ENCODE data around the gene EVPLL.

Gene EVPLL

DNA sequence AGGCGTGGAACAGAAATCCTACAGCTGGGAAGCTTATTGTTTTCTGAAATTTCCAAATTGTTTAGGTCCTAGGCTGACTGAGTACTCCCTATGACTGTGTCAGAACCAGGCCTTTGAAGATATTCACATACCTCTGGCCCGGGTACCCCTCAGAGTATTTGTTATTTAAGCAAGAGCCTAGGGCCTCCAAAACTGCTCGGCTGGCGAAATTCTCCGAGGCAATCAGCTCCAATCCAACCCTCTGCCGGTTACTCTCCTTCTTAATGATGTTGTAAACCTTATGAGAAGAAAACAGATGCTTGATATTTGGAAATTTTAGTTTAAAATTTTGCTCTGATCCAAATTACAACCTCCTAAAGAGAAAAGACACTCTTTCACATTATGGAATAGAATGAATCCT, 24.0 kb upstream of the EVPLL start:
- TF ChIP-seq, protein P1, sequence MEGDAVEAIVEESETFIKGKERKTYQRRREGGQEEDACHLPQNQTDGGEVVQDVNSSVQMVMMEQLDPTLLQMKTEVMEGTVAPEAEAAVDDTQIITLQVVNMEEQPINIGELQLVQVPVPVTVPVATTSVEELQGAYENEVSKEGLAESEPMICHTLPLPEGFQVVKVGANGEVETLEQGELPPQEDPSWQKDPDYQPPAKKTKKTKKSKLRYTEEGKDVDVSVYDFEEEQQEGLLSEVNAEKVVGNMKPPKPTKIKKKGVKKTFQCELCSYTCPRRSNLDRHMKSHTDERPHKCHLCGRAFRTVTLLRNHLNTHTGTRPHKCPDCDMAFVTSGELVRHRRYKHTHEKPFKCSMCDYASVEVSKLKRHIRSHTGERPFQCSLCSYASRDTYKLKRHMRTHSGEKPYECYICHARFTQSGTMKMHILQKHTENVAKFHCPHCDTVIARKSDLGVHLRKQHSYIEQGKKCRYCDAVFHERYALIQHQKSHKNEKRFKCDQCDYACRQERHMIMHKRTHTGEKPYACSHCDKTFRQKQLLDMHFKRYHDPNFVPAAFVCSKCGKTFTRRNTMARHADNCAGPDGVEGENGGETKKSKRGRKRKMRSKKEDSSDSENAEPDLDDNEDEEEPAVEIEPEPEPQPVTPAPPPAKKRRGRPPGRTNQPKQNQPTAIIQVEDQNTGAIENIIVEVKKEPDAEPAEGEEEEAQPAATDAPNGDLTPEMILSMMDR (conservative IDR thresholded peaks at IDR 0.05; ENCODE audit: control insufficient read depth, insufficient read depth, low read depth, low read length): no peak
- no peak for DNase-seq (ENCODE audit: low read depth)

DNA sequence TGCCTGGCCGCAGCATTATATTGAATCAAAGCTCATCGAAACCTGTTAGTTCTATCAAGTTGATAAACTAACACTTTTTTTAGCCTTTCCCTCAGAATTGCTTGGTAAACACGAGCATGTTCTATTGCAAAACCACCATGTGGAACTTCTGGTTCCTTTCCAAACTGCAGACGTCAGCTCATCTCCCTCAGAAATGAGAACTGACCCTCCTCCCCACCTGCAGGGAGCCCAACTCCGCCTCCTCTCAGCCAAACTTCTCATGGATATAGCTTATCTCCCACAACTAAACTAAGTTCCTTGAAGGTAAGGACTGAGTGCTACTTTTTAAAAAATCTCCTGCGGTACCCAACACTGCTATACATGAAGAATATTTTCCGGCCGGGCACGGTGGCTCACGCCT, 21.0 kb upstream of the EVPLL start:
- no peak overlapping the region for H3K4me3 ChIP-seq (ENCODE audit: control insufficient read depth, low read depth, low read length)
- TF ChIP-seq, protein P1 (conservative IDR thresholded peaks at IDR 0.05; ENCODE audit: control insufficient read depth, insufficient read depth, low read depth, low read length): no peak
- DNase-seq (ENCODE audit: low read depth): peak; percentile 93

More for the DNA sequence above, 24.0 kb upstream of the EVPLL start:
- H3K4me3 ChIP-seq (ENCODE audit: control insufficient read depth, low read depth, low read length): no peak overlapping the region

DNA sequence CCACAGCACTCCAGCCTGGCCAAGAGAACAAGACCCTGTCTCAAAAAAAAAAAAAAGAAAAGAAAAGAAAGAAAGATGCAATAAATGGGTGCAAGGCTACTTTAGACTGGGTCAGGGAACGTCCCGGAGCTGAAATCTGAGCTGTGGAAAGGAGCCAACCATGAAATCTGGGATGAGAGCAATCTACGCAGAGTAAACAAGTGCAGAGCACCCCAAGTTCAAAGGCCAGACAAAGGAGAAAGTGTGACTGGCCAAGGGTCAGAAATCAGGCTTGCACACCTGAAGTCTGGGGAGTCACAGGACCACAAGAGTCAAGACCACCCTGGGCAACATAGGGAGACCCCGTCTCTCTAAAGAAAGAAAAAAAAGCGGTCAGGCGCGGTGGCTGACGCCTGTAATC, 17.1 kb upstream of the EVPLL start:
- DNase-seq (ENCODE audit: low read depth): no peak
- no peak overlapping the region for H3K4me3 ChIP-seq (ENCODE audit: control insufficient read depth, low read depth, low read length)
- TF ChIP-seq, protein P1 (conservative IDR thresholded peaks at IDR 0.05; ENCODE audit: control insufficient read depth, insufficient read depth, low read depth, low read length): no peak

DNA sequence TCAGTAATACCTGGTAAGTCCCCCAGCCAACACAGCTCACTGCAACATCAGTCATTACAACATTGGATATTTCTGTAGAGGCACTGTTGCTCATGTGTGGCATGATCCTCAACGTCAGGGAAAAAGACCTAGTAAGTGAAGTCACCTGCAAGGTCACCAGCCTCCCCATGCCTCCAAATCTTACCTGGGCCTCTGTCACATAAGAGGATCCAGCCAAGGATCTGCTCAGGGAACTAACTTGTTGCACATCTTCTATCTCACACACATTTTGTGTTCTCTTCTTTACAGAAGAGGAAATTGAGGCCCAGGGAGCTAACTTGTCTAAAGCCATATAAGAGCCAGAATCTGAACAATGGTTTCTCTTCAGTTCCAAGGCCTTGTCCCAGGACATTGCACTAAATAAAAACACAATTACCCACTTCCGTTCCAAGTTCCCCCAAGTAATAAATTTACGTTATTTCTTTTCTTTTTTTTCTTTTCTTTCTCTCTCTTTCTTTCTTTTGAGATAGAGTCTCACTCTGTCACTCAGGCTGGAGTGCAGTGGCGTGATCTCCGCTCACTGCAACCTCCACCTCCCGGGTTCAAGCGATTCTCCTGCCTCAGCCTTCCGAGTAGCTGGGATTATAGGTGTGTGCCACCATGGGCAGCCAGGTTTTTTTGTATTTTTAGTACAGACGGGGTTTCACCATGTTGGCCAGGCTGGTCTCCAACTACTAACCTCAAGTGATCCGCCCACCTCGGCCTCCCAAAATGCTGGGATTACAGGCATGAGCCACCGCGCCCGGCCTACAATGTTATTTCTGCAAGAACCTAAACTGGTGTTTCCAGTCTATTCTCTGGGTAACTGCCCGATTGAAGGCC, 15.5 kb upstream of the EVPLL start:
- TF ChIP-seq, protein P1 (conservative IDR thresholded peaks at IDR 0.05; ENCODE audit: control insufficient read depth, insufficient read depth, low read depth, low read length): no peak
- DNase-seq (ENCODE audit: low read depth): no peak
- H3K4me3 ChIP-seq (ENCODE audit: control insufficient read depth, low read depth, low read length): peak overlapping the region; percentile 75

DNA sequence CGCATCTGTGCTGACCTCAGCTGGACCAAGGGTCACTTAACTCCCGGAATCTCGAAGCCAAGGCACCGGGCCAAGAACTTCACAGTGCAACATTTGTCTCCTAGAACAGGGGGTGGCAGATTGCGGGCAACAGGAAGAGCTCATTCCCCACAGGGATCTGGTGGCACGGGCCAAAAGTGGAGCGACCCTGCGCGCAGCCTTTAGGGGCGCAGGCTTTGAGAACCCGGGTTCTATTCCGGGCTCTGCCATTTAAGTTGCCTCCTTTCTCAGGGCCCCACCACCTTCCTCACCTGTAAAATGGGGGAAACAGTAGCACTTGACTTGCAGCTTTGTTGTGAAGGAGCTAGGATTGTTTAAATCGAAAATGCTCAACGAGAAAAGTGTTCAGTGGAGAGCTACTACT, 14.9 kb upstream of the EVPLL start:
- peak; percentile 58 for DNase-seq (ENCODE audit: low read depth)
- TF ChIP-seq, protein P1 (conservative IDR thresholded peaks at IDR 0.05; ENCODE audit: control insufficient read depth, insufficient read depth, low read depth, low read length): no peak
- H3K4me3 ChIP-seq (ENCODE audit: control insufficient read depth, low read depth, low read length): peak overlapping the region; percentile 75

DNA sequence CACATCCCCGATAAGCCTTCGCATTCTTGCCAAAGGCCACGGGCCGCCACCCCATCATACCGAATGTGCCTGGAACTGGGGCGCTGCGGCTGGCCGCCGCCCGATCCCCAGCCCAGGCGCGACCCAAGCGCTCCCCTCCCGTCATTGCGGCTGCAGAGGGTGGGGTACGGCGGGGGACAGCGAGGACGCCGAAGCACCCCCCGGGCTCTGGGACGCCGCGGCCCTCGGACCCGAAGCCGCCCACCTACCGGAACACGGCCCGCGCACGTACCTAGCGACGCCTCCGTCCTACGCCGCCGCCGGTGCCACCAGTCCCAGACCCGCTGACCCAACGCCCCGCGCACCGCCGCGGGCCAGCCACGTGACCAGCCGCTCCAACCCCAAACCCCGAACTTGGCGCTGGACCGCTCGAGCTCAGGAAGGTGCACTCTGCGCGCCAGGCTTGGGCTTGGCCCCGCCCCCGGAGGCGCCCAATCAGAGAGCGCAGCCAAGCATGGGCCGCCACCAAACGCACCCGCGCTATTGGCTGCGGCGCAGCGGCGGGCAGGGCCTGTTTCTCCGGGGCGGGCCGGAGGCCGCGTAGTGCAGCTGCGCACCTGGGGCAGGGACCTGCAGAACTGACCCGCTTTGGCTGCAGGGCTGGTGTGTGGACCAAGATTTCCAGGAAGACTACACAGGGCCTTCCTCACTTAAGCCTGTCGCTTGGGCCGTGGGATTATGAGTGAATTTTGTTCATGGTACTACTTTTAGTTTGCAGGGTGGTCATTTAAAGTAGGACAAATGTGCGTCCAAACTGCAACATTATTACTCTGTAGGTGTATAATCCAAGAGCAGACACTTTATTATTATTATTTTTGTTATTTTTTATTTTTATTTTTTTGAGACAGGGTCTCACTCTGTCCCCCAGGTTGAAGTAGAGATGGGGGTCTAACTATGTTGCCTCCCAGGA, 14.2 kb upstream of the EVPLL start, which contains the start of gene SHMT1:
SHMT1 (minus strand) TSS at position 450 of the 949 bp plus-strand sequence. CDS start 7,569 bp downstream, outside the sequence.
- H3K4me3 ChIP-seq (ENCODE audit: control insufficient read depth, low read depth, low read length): peak within 1 kb of the TSS; percentile 75
- TF ChIP-seq, protein P1 (conservative IDR thresholded peaks at IDR 0.05; ENCODE audit: control insufficient read depth, insufficient read depth, low read depth, low read length): no peak
- DNase-seq (ENCODE audit: low read depth): peak; percentile 80

Data from fibroblast of mammary gland (primary cell).